Prostate gland (tissue), 2 donors: ENCODE measurements around the gene CDC14B. TPM values are rescaled to one million over a fixed set of nuclear protein-coding genes. Genes with fewer than 3 reads are reported as not detected.
"Not testable (repeated sequence)": the region's sequence is repeated elsewhere in the genome, so short reads cannot be mapped to it uniquely, and the experiment has no call there.

Source experiments
- DNase-seq: peaks from one replicate; pipeline ENCODE4 v3.0.0-alpha.2; 2019; ENCODE audit warnings: low spot score
- H3K27ac ChIP-seq, 2 donors: fragments of 200-600 bp; sonication (generic); 2 replicates each; pipeline ENCODE4 v1.5.1; 2017 to 2019
- H3K27me3 ChIP-seq: fragments of 200-600 bp; sonication (generic); replicated peaks from 2 replicates; pipeline ENCODE4 v1.5.1; 2019; ENCODE audit not compliant: insufficient read depth
- H3K36me3 ChIP-seq, 2 donors: fragments of 200-600 bp; sonication (generic); 1 replicate in 1 of 2; 2 replicates in 1 of 2; pipeline versions ENCODE4 v1.5.1 to v1.8.1; 2017 to 2019
- H3K4me1 ChIP-seq: fragments of 200-600 bp; sonication (generic); replicated peaks from 2 replicates; pipeline ENCODE4 v1.5.1; 2019
- H3K4me3 ChIP-seq, 2 donors: fragments of 200-600 bp; sonication (generic); 2 replicates each; pipeline ENCODE4 v1.5.1; 2017 to 2019
- H3K9me3 ChIP-seq: fragments of 200-600 bp; sonication (generic); 2 replicates; pipeline ENCODE4 v1.5.1; 2017
- POLR2A ChIP-seq: fragments of 450-650 bp; IDR thresholded peaks from one replicate; pipeline ENCODE4 v1.6.1; 2016; ENCODE audit warnings: antibody characterized with exemption, mild to moderate bottlenecking
- POLR2AphosphoS5 ChIP-seq: sonication (generic); formaldehyde crosslinking; IDR thresholded peaks from one replicate; pipeline ENCODE4 v1.6.1; 2017; ENCODE audit warnings: antibody characterized with exemption
- WGBS: methylation state at CpG from one replicate; pipeline ENCODE4 v1.1.5; 2018; 5-methylcytosine and 5-hydroxymethylcytosine counted together
- intact Hi-C: fragments of 100-400 bp; cut with DNase I; formaldehyde crosslinking; loops from one replicate; pipeline ENCODE4 v1.14.2; 2022
- total RNA-seq, 2 donors: library from RNA; depleted of rRNA; stranded (reverse); fragments of >200 nt; gene quantifications; one replicate each; pipeline ENCODE4 v1.1.0, GENCODE V29; 2016
- TF ChIP-seq, protein P1 (sequence below), 4 experiments: fragments of 200-600 bp in 2 of 4; fragments of 450-650 bp in 2 of 4; sonication (generic) in 2 of 4; IDR thresholded peaks; 1 replicate in 3 of 4; 2 replicates in 1 of 4; pipeline ENCODE4 v1.5.1; 2016 to 2019; ENCODE audit warnings: antibody characterized with exemption in 4 of 4, mild to moderate bottlenecking in 2 of 4, moderate library complexity in 2 of 4

Gene CDC14B
- 10 to 100 TPM; 27.0 to 34.7 TPM for total RNA-seq

GRCh38 chr9:96619491-96620180 is at the start of gene CDC14B:
TSS of gene CDC14B (minus strand) at chr9:96619843. CDS start at chr9:96619378, 465 bp downstream.
- H3K27me3 ChIP-seq = no peaks in the 10 kb centered on the region
- H3K9me3 ChIP-seq = no peaks in the 10 kb centered on the region
- H3K4me3 ChIP-seq = peak within 1 kb of the TSS; percentile 69 to 78
- peak within 1 kb of the TSS; percentile 88 to 92 for H3K27ac ChIP-seq
- no peaks in the 10 kb centered on the region for H3K4me1 ChIP-seq
- TF ChIP-seq, protein P1, sequence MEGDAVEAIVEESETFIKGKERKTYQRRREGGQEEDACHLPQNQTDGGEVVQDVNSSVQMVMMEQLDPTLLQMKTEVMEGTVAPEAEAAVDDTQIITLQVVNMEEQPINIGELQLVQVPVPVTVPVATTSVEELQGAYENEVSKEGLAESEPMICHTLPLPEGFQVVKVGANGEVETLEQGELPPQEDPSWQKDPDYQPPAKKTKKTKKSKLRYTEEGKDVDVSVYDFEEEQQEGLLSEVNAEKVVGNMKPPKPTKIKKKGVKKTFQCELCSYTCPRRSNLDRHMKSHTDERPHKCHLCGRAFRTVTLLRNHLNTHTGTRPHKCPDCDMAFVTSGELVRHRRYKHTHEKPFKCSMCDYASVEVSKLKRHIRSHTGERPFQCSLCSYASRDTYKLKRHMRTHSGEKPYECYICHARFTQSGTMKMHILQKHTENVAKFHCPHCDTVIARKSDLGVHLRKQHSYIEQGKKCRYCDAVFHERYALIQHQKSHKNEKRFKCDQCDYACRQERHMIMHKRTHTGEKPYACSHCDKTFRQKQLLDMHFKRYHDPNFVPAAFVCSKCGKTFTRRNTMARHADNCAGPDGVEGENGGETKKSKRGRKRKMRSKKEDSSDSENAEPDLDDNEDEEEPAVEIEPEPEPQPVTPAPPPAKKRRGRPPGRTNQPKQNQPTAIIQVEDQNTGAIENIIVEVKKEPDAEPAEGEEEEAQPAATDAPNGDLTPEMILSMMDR (IDR thresholded peaks at IDR 0.05) = peak in 2 of 4 experiments; percentile 15 to 40
- peak; percentile 69 for TF ChIP-seq POLR2AphosphoS5
- peak; percentile 62 for TF ChIP-seq POLR2A
- no peaks in the 10 kb centered on the region for H3K36me3 ChIP-seq
- DNase-seq = peak; percentile 96
- intact Hi-C loops = loop anchor here (5.0 kb wide), 3 partner anchors 33 to 172 kb away; no protein-coding TSS in a partner anchor
- WGBS = under 1% methylated on average over 38 of the region's 66 CpGs

DNA sequence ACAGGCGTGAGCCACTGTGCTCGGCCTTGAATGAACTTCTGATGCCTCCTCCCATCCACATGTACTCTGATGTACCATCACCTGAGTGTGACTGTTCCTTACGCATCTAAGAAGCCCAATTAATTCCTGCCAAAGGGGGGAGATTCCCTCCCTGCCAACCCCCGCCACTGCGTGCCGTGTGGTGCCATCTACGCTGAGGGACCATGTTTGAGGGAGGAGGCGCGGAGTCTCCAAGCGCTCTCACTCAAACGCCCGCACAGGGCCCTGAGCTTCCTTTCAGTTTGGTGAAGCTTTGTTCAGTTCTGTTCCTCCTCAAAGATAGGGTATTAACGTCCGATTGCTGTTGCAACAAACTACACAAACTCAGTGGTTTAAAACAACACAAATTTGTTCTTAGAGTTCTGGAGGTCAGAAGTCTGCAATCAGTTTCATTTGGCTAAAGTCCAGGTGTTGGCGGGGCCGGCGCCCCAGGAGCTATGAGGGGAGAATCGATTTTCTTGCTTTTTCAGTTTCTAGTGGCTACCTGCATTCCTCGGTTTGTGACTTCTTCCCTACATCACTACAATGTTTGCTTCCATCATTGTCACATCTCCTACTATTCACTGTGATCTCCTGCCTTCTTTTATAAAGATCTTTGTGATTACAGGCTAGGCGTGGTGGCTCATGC is 49.4 kb upstream of the CDC14B start:
- Histone ChIP-seq H3K27me3 (no peaks in the 10 kb centered on the region), H3K9me3 (no peaks in the 10 kb centered on the region), H3K4me3 (no peak overlapping the region), H3K36me3 (no peaks in the 10 kb centered on the region), H3K4me1 (no peaks in the 10 kb centered on the region), H3K27ac (no peak overlapping the region)
- TF ChIP-seq, protein P1 (IDR thresholded peaks at IDR 0.05) = no peak
- TF ChIP-seq POLR2A = no peak
- no peak for TF ChIP-seq POLR2AphosphoS5
- WGBS = 91% methylated on average over 20 of the region's 20 CpGs
- intact Hi-C loops = loop anchor here (5.0 to 10.0 kb wide), 3 partner anchors 322 to 434 kb away; no protein-coding TSS in a partner anchor
- DNase-seq = no peak

DNA sequence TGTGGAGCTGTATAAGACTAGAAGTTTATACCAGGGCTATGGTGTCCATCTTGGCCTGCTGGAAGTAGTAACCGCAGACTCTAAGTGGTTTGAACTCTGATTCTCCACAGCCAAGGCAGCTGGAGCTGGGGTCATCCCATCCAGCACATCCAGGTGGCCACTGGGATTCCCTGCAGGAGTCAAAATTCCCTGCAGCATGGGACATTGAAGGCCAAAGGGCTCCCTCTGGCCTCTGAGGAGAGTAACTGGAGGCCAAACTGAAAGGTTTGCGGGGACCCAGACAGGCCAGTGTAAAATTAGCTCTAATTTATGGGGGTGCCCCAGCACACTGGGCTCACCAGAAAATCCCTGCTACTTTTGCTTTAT is 47.7 kb upstream of the CDC14B start:
- Histone ChIP-seq H3K36me3 (no peaks in the 10 kb centered on the region), H3K9me3 (no peaks in the 10 kb centered on the region), H3K27me3 (no peaks in the 10 kb centered on the region), H3K27ac (no peak overlapping the region), H3K4me3 (no peak overlapping the region), H3K4me1 (no peaks in the 10 kb centered on the region)
- intact Hi-C loops = loop anchor here (5.0 to 10.0 kb wide), 3 partner anchors 320 to 433 kb away; no protein-coding TSS in a partner anchor
- no peak for DNase-seq
- WGBS = 100% methylated on average over 2 of the region's 2 CpGs
- TF ChIP-seq POLR2A (no peak), POLR2AphosphoS5 (no peak)
- TF ChIP-seq, protein P1 (IDR thresholded peaks at IDR 0.05) = no peak

- WGBS = 75% methylated on average over 15 of the region's 15 CpGs
- peak; percentile 34 for DNase-seq
- not testable (repeated sequence) for H3K36me3 ChIP-seq, H3K4me3 ChIP-seq, H3K4me1 ChIP-seq, H3K9me3 ChIP-seq, H3K27me3 ChIP-seq, H3K27ac ChIP-seq
- TF ChIP-seq, protein P1 (IDR thresholded peaks at IDR 0.05) = peak; percentile 57 to 82 (median 66)
- intact Hi-C loops = loop anchor here (5.0 to 10.0 kb wide), 3 partner anchors 320 to 432 kb away; no protein-coding TSS in a partner anchor
Observed at GRCh38 chr9:96666653-96667362, 47.2 kb upstream of the CDC14B start.
